ENCODE data around the gene PCDHGA5.
A peak's percentile ranks its signal among the peaks of the same experiment; 100 is the strongest.
"Not testable (repeated sequence)": the region's sequence is repeated elsewhere in the genome, so short reads cannot be mapped to it uniquely, and the experiment has no call there.

The PCDHGA5 gene

DNA sequence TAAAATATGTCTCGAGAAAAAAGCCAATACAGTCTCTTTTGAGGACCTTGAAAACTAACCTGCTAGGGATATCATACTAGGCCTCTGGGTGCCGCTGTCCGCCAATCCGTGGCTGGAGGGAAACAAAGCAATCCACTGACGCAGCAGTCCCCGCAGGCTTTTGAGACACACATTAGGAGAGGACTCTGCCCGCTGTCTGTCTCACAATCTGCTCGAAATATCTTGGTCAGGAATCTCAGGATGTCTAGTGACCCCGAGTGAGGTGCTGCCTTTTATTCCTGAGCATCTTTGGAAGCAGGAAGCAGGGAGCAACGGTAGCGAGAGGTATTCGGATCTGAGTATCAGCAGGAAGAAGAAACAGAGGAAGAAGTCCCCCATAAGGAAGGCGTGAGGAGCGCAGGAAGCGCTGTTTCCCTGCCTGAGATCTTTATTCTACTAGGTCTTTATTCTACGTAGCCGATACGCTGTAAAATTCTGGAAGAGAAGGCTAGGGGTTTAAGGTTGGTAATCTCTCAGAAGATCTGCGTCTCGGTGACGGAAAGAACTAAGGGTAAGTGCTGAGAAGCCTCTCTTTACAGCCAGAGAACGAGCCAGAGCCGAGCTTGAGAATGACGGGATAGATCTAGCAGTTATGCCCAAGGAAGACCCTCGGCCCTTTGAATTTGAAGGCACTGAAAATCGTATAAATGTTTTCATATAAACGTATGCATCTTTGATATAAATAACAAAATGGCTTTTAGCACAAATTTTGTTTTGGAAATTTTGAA lies 37.7 kb upstream of the PCDHGA5 start:
- DNase-seq (ENCODE audit: low read depth), result peak; percentile 79

DNA sequence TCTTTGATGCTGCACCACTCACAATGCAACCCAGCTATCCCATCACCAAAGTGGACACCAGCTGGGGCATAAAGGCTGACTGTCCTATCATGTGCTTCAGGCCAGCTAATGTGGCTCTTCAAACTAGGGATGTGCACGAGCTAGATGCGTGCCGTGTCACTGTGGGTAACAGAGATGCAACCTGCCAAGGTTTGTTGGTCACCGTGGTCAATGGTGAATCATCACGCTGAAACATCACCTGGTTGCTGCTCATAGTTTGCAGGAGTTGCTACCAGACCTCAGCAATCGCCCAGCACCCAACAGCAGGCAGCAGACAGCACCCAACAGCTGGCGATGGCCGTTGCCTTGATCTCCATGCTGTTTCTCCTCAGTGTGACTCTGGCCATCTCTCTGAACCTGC lies 35.7 kb upstream of the PCDHGA5 start:
- DNase-seq (ENCODE audit: low read depth), result no peak
- H3K4me3 ChIP-seq (ENCODE audit: low read depth, low read length), result no peak overlapping the region
- TF ChIP-seq, protein P1, sequence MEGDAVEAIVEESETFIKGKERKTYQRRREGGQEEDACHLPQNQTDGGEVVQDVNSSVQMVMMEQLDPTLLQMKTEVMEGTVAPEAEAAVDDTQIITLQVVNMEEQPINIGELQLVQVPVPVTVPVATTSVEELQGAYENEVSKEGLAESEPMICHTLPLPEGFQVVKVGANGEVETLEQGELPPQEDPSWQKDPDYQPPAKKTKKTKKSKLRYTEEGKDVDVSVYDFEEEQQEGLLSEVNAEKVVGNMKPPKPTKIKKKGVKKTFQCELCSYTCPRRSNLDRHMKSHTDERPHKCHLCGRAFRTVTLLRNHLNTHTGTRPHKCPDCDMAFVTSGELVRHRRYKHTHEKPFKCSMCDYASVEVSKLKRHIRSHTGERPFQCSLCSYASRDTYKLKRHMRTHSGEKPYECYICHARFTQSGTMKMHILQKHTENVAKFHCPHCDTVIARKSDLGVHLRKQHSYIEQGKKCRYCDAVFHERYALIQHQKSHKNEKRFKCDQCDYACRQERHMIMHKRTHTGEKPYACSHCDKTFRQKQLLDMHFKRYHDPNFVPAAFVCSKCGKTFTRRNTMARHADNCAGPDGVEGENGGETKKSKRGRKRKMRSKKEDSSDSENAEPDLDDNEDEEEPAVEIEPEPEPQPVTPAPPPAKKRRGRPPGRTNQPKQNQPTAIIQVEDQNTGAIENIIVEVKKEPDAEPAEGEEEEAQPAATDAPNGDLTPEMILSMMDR (IDR thresholded peaks at IDR 0.05; ENCODE audit: insufficient read depth, low read depth, low read length, missing control alignments), result no peak

More for the DNA sequence above, 37.7 kb upstream of the PCDHGA5 start:
- TF ChIP-seq, protein P1 (IDR thresholded peaks at IDR 0.05; ENCODE audit: insufficient read depth, low read depth, low read length, missing control alignments), result peak; percentile 57
- H3K4me3 ChIP-seq (ENCODE audit: low read depth, low read length), result peak overlapping the region; percentile 68

DNA sequence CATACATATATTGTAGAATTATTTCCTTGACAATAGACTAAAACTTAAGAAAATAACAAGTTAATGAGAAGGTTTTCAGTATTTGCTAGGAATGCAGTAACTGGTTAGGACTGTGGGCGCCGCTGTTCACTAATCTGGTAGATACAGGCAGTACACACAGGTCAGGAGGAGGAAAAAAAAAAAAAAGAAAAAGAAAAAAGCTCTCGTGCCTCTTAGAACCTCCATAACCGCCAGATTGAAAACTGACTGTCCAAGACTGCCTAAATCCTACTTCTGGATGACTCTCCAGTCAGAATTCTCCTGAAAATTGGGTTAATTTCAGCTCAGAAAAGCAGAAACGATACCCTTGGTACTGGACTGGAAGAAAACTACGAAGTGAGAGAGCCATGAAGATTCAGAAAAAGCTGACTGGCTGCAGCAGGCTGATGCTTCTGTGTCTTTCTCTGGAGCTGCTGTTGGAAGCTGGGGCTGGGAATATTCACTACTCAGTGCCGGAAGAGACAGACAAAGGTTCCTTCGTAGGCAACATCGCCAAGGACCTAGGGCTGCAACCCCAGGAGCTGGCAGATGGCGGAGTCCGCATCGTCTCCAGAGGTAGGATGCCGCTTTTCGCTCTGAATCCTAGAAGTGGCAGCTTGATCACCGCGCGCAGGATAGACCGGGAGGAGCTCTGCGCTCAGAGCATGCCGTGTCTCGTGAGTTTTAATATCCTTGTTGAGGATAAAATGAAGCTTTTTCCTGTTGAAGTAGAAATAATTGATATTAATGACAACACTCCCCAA lies 33.5 kb upstream of the PCDHGA5 start, which contains the start of gene PCDHGA1:
Gene PCDHGA1, plus strand, starts transcription at position 216 of the 782 bp plus-strand sequence.
- TF ChIP-seq, protein P1 (IDR thresholded peaks at IDR 0.05; ENCODE audit: insufficient read depth, low read depth, low read length, missing control alignments), result peak; percentile 55
- H3K4me3 ChIP-seq (ENCODE audit: low read depth, low read length), result peak within 1 kb of the TSS; percentile 38
- DNase-seq (ENCODE audit: low read depth), result peak; percentile 69

DNA sequence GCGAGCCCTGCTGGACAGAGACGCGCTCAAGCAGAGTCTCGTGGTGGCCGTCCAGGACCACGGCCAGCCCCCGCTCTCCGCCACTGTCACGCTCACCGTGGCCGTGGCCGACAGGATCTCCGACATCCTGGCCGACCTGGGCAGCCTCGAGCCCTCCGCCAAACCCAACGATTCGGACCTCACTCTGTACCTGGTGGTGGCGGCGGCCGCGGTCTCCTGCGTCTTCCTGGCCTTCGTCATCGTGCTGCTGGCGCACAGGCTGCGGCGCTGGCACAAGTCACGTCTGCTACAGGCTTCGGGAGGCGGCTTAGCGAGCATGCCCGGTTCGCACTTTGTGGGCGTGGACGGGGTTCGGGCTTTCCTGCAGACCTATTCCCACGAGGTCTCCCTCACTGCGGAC lies 31.4 kb upstream of the PCDHGA5 start:
- H3K4me3 ChIP-seq (ENCODE audit: low read depth, low read length); DNase-seq (ENCODE audit: low read depth): not testable (repeated sequence)

DNA sequence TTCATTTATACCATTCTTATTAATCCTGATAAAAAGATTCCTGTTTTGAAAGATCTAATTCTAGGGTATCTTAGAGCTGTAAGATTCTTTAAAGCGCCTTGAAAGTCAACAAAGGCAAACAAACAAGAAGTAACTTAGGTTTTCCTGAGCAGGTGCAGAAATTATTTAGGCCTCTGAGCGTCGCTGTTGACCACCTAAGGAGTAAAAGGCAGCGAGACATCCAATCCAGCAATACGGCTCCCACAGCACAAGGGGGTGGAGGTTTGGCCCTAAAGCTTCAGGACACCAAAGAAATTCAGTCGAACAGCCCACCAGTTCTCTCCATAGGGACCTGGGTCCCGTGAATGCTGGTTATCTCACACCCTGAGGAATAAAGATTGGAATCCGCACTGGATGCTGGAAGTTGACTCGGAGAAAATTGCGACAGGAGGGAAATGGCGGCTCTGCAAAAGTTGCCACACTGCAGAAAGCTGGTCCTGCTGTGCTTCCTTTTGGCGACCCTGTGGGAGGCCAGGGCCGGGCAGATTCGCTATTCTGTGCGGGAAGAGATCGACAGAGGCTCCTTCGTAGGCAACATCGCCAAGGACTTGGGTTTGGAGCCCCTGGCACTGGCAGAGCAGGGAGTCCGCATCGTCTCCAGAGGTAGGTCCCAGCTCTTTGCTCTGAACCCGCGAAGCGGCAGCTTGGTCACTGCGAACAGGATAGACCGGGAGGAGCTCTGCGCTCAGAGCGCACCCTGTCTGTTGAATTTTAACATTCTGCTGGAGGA lies 25.2 kb upstream of the PCDHGA5 start, which contains the start of gene PCDHGA2:
Gene PCDHGA2, plus strand, starts transcription at position 223 of the 769 bp plus-strand sequence.
- DNase-seq (ENCODE audit: low read depth), result peak; percentile 53
- TF ChIP-seq, protein P1 (IDR thresholded peaks at IDR 0.05; ENCODE audit: insufficient read depth, low read depth, low read length, missing control alignments), result peak; percentile 23
- no peak within 1 kb of the TSS for H3K4me3 ChIP-seq (ENCODE audit: low read depth, low read length)

DNA sequence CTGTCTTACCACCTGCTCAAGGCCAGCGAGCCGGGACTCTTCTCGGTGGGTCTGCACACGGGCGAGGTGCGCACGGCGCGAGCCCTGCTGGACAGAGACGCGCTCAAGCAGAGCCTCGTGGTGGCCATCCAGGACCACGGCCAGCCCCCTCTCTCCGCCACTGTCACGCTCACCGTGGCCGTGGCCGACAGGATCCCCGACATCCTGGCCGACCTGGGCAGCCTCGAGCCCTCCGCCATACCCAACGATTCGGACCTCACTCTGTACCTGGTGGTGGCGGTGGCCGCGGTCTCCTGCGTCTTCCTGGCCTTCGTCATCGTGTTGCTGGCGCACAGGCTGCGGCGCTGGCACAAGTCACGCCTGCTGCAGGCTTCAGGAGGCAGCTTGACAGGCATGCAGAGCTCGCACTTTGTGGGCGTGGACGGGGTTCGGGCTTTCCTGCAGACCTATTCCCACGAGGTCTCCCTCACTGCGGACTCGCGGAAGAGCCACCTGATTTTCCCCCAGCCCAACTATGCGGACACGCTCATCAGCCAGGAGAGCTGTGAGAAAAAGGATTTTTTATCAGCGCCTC lies 23.1 kb upstream of the PCDHGA5 start:
- H3K4me3 ChIP-seq (ENCODE audit: low read depth, low read length); DNase-seq (ENCODE audit: low read depth): not testable (repeated sequence)

- no peak overlapping the region for H3K4me3 ChIP-seq (ENCODE audit: low read depth, low read length)
- TF ChIP-seq, protein P1 (IDR thresholded peaks at IDR 0.05; ENCODE audit: insufficient read depth, low read depth, low read length, missing control alignments), result no peak
- no peak for DNase-seq (ENCODE audit: low read depth)
These were observed 21.2 kb upstream of the PCDHGA5 start for GRCh38 chr5:141342773-141343172.
